Dermis lymphatic vessel endothelial cell (primary cell): ENCODE measurements around the gene KRTAP10-12. TPM values are rescaled to one million over a fixed set of nuclear protein-coding genes. Genes with fewer than 3 reads are reported as not detected.

Experiments used
- total RNA-seq: library from RNA; depleted of rRNA; stranded (reverse); fragments of >200 nt; gene quantifications from 2 replicates; pipeline ENCODE4 v1.2.1, GENCODE V29; 2014

KRTAP10-12 gene
- total RNA-seq, result not detected in 2 replicates

GRCh38 chr21:44697172-44697810 is at the start of gene KRTAP10-12:
Gene KRTAP10-12, plus strand, starts transcription at chr21:44697172. Its CDS starts 30 bp downstream, at chr21:44697202.

GRCh38 chr21:44654576-44655175 is 42.3 kb upstream of the KRTAP10-12 start, which contains the start of gene KRTAP12-4:
Gene KRTAP12-4, minus strand, starts transcription at chr21:44654659. Its CDS starts 45 bp downstream, at chr21:44654614.

GRCh38 chr21:44657635-44658540 is 39.1 kb upstream of the KRTAP10-12 start, which contains the start of gene KRTAP12-3:
Gene KRTAP12-3, plus strand, starts transcription at chr21:44657932. Its CDS starts 48 bp downstream, at chr21:44657980.

GRCh38 chr21:44666401-44667320 is 30.3 kb upstream of the KRTAP10-12 start, which contains the start of gene KRTAP12-2:
Gene KRTAP12-2, minus strand, starts transcription at chr21:44666927. Its CDS starts 41 bp downstream, at chr21:44666886.

GRCh38 chr21:44681861-44682579 is 15.0 kb upstream of the KRTAP10-12 start, which contains the start of gene KRTAP12-1:
Gene KRTAP12-1, minus strand, starts transcription at chr21:44682163. Its CDS starts 40 bp downstream, at chr21:44682123.

GRCh38 chr21:44711327-44712202 is 14.6 kb downstream of the KRTAP10-12 start, which contains the start of gene TSPEAR:
Gene TSPEAR, minus strand, starts transcription at chr21:44711572. Its CDS starts 58 bp downstream, at chr21:44711514.

Other genes starting within 250 kb of the KRTAP10-12 start
- gene LRRC3, start 241.7 kb upstream of the KRTAP10-12 start, total RNA-seq, result 0.86 and 0.98 TPM in 2 replicates
- not detected in 2 replicates for gene KRTAP10-1, start 157.0 kb upstream of the KRTAP10-12 start, total RNA-seq
- gene KRTAP10-2, start 145.7 kb upstream of the KRTAP10-12 start, total RNA-seq, result not detected in 2 replicates
- gene KRTAP10-3, start 138.4 kb upstream of the KRTAP10-12 start, total RNA-seq, result not detected in 2 replicates
- not detected in 2 replicates for gene KRTAP10-4, start 123.4 kb upstream of the KRTAP10-12 start, total RNA-seq
- not detected in 2 replicates for gene KRTAP10-5, start 116.6 kb upstream of the KRTAP10-12 start, total RNA-seq
- under 0.01 TPM in 1 of 2 replicates, not detected in the other for gene KRTAP10-6, start 104.7 kb upstream of the KRTAP10-12 start, total RNA-seq
- gene KRTAP10-7, start 96.6 kb upstream of the KRTAP10-12 start, total RNA-seq, result not detected in 2 replicates
- not detected in 2 replicates for gene KRTAP10-8, start 85.1 kb upstream of the KRTAP10-12 start, total RNA-seq
- not detected in 2 replicates for gene KRTAP10-9, start 70.1 kb upstream of the KRTAP10-12 start, total RNA-seq
- not detected in 2 replicates for gene KRTAP10-10, start 59.8 kb upstream of the KRTAP10-12 start, total RNA-seq
- not detected in 2 replicates for gene KRTAP10-11, start 50.8 kb upstream of the KRTAP10-12 start, total RNA-seq
- gene KRTAP12-4, start 42.5 kb upstream of the KRTAP10-12 start, total RNA-seq, result not detected in 2 replicates
- gene KRTAP12-3, start 39.2 kb upstream of the KRTAP10-12 start, total RNA-seq, result not detected in 2 replicates
- not detected in 2 replicates for gene KRTAP12-2, start 30.2 kb upstream of the KRTAP10-12 start, total RNA-seq
- gene KRTAP12-1, start 15.0 kb upstream of the KRTAP10-12 start, total RNA-seq, result not detected in 2 replicates
- 0.26 and 0.54 TPM in 2 replicates for gene TSPEAR, start 14.4 kb downstream of the KRTAP10-12 start, total RNA-seq
- gene UBE2G2, start 104.6 kb downstream of the KRTAP10-12 start, total RNA-seq, result 63.6 and 87.8 TPM in 2 replicates
- 78.0 and 81.8 TPM in 2 replicates for gene SUMO3, start 120.9 kb downstream of the KRTAP10-12 start, total RNA-seq
- gene PTTG1IP, start 176.5 kb downstream of the KRTAP10-12 start, total RNA-seq, result 295 and 351 TPM in 2 replicates
- gene ITGB2, start 223.7 kb downstream of the KRTAP10-12 start, total RNA-seq, result 0.11 and 0.43 TPM in 2 replicates
- 14.5 and 18.2 TPM in 2 replicates for gene SLX9, start 242.9 kb downstream of the KRTAP10-12 start, total RNA-seq